ENCODE data around the gene CDH2.

CDH2 gene

DNA sequence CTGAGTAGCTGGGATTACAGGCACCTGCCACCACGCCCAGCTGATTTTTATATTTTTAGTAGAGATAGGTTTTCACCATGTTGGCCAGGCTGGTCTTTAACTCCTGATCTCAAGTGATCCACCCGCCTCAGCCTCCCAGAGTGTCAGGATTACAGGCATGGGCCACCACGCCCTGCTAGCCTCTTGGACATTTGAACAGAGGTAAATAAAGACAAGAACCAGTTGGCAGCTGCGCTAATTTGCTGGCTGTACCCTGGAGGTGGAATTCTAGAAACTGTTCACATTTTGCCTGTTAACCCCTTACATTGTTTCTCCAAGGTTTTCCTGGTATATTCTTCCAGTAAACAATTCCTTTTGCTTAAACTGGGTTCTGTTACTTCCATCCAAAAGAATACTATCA lies 132.9 kb downstream of the CDH2 start:
- no peak for DNase-seq (ENCODE audit: low spot score)

DNA sequence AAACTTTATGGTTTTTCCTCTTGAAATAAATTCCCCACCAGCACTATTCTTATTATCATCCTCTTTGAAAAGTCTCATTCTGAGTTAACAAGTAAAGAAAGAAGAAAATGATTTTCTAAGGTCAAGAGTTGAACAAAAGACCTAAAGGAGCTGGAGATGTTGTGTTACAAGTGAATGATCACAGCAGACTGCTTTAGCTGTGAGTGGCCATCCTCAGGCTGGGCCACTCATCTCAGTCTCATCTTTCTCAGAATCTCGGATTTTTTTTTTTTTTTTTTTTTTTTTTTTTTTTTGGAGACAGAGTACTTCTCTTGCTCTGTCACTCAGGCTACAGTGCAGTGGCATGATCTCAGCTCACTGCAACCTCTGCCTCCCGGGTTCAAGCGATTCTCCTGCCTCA lies 133.3 kb downstream of the CDH2 start:
- no peak for DNase-seq (ENCODE audit: low spot score)

DNA sequence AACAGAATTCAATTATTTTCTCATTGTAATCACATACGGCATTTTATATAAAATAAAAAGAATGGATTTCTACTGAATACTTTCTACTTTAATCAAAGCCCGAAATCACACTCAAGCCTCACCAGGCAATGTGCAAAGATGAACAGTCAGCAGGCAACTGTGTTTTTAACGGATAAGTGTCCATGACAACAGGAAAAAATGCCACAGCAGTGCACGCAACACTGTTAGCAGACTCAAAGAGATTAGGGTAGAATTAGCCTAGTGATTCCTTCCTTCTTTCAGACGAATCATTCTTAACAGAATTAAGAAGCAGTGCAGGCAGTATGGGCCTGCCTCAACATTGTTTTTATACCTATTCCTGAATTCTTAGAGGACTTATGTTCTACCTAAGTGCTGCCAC lies 135.6 kb downstream of the CDH2 start:
- DNase-seq (ENCODE audit: low spot score): peak; percentile 44

DNA sequence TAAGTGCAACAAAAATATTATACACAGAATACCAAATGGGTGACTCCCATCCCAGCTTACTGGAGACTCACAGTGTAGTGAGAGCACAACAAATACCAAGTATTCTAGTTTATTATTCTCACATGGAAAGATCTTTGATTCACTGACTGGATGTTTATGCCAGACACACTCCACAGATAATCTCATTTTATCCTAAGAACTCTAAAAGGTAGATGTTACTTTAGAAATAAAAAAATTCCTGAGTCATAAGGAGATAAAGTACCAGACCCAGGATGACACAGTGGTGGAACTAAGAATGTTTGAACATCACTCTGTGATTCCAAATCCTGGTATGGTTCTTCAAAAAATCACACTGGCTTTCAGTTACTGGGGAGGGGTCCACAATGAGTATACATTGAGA lies 136.2 kb downstream of the CDH2 start:
- DNase-seq (ENCODE audit: low spot score): no peak

DNA sequence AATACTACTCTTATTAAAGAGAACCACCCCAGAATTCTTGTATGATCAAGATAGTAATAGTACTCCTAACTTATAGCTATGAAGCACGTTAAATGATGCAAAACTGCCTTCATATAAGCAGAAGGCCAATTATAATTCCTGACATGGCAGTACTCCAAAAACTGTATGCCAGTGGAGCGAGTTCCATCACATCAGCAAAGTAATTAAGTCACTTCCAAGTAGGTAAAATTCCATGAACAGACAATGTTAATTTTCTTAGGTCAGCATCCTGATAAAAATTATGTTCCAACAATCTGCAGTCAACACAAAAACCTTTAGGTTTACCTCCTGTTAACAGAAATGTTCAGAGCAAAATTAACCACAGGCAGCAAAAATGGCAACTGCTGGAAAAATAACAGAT lies 136.7 kb downstream of the CDH2 start:
- DNase-seq (ENCODE audit: low spot score): no peak

DNA sequence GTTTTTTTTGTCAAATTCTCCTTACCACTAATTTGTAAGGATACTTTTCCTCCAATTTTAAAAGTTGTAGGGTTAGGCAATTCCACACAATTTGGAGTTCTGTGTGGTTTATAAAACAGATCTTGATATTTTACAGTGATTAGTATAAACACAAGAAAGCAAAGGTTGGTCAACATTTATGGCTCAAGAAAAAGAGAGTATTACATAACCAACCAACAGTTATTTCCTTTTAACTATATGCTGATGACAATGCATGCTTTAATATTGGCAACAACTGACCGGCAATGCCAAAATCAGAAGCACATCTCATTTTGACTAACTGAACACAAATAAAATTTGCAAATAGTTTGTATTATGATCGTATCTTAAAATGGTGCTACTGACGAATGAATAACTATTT lies 137.2 kb downstream of the CDH2 start:
- no peak for DNase-seq (ENCODE audit: low spot score)

DNA sequence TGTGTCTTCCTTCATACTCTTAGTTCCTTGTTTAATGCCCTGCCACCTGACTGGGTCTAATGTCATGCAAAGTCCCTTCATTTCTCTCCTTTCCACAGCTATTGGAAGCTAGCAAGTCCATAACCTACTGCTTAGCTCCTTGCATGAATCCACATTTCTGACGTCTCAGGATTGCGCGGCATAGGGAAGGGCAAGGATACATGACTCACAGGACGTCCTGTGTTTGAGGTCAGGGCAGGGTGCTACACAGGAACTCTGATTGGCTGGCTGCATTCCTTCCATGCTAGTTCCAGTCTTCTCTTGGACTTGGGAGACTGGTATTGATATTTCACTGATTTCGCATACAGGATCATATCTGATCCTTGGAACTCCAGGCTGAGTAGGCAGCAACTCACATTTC lies 137.9 kb downstream of the CDH2 start:
- DNase-seq (ENCODE audit: low spot score): no peak

DNA sequence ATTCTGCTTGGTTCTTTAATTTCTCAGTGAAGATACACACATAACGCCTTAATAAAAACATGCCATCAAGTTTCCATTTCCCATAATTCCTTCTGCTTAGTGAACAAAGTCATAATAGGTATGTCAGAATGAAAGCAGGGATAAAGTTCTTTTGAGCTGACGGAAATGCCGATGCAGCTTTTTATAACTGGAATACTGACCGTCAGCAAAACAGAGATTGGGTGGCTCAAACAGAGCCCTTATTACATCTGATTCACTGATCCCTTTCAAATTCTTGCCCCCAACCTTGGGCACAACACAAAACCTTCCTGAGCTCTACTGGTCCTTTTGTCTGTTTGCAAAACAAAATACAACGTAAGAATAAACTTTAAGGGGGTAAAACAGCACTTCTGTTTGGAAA lies 140.4 kb downstream of the CDH2 start:
- no peak for DNase-seq (ENCODE audit: low spot score)

DNA sequence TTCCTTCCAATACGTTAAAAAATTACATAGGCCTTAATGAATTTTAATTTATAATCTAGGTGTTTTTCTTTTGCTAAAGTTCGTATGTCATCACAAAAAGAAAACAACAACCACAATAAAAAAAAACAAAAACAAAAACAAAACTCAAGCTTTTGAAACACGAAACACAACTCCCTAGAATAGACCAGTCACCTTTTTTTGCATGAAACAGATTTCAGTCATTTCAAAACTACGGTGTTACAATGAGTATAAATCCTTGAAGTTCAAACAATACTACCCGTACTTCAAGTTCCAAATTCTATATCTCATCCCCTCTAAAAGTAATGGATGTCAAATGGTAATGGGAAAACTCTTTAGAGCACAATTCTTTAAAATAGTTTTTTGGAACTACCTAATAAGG lies 142.4 kb downstream of the CDH2 start:
- DNase-seq (ENCODE audit: low spot score): no peak

DNA sequence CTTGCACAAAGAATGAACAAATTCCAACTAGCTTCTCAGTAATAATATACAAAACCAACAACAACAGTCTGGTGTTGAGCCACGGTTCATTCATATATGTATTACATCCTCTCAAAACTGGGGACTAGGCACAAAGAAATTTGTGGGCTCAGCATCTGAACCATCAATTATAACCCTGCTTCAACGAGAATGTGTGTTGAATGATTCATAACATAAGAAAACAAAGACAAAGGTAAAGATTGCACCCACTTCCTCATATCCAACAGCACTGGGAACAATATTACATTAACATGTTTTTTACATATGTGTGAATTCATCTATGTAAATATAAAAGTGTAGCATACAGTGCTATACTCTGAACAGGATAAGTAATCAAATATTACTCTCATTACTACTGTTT lies 144.8 kb downstream of the CDH2 start:
- no peak for DNase-seq (ENCODE audit: low spot score)

DNA sequence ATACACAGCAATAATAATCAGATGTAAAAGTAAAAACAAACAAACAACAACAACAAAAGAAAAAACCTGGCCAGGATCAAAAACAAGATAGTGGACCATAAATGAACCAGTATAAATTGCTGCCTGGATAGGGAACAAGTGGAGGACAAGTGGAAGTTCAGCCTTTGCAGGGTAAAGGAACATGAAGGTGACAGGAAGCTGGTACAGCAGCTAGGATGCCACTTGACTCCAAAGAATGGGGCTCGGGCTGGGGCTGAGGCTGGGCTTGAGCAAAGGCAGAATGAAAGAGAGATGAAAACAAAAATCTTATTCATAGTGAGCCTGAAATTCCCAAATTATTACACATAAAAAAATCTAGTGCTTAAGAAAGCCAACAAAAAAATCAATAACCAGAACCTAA lies 146.5 kb downstream of the CDH2 start:
- DNase-seq (ENCODE audit: low spot score): no peak

DNA sequence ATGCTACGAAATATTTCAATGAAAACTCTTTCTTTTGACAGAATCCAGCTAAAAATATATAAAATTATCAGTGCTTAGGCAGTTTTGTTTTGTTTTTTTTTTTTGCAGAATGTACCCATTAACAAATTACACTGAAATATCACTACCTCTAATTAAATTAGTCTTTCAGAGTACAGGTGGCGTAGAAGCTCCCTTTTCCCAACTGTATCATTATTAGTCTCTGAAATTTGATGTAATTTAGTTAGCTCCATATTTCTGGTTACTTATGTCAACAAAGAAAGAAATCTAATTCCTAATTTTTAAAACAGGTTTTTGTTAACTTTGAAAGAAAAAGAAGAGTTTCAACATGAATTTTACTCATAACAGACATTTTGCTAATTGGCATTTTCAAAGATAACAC lies 149.2 kb downstream of the CDH2 start:
- DNase-seq (ENCODE audit: low spot score): no peak

DNA sequence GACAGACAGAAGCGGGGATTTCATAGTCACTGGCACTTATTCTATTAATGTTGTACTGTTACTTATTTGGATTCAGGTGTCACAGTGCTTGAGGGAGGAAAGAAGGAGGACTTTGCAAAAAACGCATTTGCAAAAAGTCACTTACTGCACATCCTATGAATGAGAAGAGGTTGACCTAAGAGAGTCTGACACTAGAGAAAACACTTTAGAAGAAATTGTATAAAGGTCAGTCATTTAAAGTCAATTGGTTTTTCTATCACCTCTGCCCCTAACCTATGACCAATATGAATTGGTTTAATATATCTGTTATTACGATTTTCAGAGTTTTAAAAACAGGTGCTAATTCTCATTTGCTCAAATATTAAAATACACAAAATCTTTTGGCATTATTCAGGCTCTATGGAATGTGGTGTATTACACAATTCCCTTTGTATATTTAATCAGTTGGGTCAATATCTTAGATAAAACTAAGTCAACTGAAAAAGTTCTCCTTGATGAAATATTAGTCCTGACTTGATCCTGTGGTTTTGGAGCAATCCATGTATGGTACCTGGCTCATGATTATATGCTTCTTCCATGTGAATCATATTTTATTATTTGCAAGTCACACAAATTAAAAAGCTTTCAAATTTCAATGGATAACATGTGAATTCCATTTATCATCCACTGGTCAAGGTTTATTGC lies 157.4 kb downstream of the CDH2 start:
- no peak for DNase-seq (ENCODE audit: low spot score)

DNA sequence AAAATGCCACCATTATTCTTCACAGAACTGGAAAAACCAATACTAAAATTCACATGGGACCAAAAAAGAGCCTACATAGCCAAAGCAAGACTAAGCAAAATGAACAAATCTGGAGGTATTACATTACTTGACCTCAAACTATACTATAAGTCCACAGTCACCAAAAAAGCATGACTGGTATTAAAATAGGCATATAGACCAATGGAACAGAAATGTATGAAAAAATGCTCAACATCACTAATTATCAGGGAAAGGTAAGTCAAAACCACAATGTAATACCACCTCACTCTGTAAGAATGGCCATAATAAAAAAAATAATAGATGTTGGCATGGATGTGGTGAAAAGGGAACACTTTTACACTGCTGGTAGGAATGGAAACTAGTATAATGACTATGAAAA lies 158.6 kb downstream of the CDH2 start:
- DNase-seq (ENCODE audit: low spot score): no peak

DNA sequence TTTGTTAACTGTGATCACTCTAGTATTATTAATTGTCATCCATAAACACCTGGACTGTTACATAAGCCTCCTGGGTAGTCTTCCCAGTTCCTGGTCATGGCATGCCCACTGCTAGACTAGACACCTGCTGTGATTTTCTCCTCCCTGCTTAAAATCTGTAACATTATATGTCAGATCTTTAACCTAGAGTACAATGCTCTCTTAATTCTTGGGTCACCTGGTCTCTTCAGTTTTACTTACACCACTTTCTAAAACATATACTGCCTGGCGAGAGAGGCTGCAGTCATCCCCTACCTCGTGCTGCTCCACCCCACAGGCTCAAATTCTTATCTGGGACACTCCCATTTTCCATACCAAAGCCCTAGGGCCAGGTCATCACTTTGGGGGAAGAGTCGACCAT lies 161.3 kb downstream of the CDH2 start:
- DNase-seq (ENCODE audit: low spot score): peak; percentile 65

DNA sequence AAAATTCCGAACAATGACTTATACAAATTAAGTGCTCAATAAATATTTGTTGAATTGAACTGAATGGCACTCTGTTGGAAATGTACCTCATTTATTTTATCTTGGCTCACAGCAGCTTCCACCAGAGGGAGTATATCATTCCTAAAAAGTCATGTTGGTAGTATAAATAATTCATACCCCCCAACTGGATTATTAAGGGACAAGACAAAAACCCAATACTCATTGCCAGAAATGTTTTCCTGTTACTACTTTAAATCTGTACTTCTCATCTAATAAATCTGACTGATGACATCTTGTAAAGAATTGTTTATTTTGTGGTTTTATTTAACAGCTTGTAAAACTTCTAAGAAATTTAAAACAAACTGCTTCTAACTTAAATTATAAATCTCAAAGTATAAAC lies 163.9 kb downstream of the CDH2 start:
- DNase-seq (ENCODE audit: low spot score): no peak

DNA sequence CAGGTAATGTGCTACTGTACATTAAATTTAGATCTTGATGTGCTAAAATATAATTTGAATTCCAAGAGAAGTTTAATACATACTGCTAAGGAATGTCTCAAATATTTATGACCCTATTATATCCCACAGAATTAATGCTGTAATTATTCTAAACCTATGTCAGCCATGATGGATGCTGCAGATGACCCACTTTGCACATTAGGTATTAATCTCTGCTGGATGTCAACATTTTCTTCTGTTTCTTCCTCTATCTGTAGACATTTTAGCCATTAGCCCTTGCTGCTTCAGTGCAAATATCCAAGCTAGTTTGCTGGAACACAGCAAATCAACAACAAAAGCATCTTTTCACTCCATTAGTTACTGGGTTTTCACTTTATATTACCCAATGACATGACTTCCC lies 164.6 kb downstream of the CDH2 start:
- DNase-seq (ENCODE audit: low spot score): no peak

DNA sequence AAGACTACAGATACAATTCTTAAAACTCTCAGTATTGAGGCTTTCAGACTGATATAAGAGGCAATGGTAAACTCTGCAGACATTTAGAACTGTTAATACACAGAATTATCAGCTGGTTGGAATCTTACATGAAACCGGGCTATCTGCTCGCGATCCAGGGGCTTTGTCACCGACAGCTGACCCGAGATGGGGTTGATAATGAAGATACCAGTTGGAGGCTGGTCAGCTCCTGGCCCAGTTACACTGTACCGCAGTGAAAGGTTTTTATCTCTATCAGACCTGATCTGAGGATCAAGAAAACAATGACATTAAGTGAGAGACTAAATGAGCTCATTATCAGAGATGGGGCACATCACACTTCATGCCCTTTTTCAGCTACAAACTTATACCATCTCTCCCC lies 167.3 kb downstream of the CDH2 start:
- DNase-seq (ENCODE audit: low spot score): no peak

DNA sequence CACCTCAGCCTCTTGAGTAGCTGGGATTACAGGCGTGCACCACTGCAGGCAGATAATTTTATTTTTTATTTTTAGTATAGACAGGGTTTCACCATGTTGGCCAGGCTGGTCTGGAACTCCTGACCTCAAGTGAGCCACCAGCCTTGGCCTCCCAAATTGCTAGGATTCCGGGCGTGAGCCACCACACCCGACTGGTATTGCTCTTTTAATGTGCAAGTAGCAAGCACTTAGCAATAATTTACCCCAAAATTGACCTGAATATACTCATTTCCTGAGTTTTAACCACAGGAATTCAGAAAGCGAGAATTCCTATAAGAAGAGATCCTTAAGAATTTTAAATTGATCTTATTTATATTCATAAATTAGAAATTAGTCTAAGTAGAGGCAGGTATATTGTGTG lies 169.1 kb downstream of the CDH2 start:
- no peak for DNase-seq (ENCODE audit: low spot score)

DNA sequence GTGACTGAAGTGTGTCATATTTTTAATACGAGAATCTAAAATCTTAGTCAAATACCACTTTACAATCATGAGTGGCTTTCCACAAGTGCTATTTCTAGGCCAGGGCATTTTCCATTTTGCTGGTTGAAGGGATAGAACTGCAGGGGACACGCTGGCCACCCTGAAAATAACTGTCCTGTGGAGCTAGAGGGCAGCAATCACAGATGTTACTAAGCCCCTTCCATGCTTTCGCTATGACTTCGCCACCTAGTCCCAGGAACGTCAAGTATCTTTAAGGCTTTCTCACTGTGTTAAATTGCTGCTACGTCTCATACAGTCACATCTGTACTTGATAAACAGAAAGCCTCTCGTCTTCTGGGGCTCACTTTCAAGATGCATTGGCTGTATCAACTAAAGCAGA lies 171.8 kb downstream of the CDH2 start:
- DNase-seq (ENCODE audit: low spot score): no peak

DNA sequence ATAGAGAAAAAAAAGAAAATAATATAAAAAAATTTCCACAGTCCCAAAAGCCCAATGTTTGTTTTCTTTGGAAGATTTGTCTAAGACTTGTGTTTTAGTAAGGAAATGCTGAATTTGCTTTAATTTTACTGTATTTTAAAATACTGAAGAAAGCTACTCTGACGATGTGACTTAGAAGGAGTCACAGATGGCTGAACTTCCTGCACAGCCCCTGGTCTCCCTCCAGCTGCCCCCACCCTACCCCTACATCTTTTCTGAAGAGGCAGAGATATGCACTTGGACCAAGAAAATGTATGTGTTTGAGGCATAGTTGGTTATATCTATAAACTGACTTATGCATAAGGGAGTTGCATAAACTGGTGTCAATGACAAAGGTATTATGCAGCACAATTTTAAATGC lies 172.3 kb downstream of the CDH2 start:
- DNase-seq (ENCODE audit: low spot score): no peak

DNA sequence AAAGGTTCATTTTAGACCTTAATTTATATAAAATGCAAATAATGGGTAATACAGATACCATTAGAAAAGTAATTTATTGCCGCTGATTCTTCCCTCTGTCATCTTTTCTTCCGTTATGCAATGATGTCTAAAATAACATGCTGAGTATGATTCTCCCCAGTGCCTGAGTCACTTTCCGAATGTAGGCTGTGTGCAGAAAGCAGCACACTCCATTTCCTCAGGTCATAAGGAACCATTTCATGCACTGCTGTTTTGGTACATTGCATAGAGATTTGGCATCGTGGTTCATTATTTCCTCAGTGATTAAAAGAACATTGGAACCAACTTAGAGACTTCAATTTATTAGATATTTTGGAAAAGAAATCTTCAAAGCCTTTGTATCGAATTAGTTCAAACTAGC lies 173.5 kb downstream of the CDH2 start:
- peak; percentile 61 for DNase-seq (ENCODE audit: low spot score)

DNA sequence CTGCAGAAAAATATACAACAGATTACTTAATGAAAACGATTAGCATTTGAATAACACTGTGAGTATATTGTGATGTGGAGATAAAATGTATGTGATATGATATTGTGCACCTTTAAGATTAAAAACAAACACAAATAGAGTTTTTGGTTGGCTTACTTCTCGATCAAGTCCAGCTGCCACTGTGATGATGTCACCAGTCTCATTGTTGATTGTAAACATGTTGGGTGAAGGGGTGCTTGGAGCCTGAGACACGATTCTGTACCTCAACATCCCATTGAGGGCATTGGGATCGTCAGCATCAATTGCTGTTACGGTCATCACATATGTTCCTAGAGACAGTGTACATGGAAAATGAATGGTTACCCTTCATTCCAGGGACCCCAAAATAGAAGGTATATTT lies 174.1 kb downstream of the CDH2 start:
- no peak for DNase-seq (ENCODE audit: low spot score)

DNA sequence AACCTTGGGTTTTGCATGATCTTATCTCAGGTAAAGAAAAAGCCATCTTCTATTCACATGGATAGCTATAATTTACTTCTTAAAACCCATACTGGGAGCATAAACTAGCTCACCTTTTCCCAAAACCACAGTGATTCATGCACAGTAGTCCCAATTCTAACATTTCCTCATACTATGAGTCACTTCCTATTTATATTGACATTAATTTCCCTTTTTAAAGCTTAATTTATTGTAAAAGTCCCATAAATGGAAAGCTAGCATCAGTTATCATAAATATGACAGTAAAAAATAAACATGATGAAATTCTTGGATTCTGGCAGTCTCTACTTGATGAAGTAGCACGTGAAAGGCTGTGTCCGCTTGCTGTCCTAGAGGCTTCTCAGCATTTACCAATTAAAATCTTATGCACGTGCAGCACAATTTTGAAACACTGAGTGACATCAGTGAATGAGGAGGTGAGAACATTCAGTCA lies 180.1 kb downstream of the CDH2 start:
- no peak for DNase-seq (ENCODE audit: low spot score)
